Myometrial cell (primary cell): Measurements from ENCODE around the gene UAP1L1. TPM values are rescaled to one million over a fixed set of nuclear protein-coding genes. Genes with fewer than 3 reads are reported as not detected.

Source experiments
- total RNA-seq: library from RNA; depleted of rRNA; stranded (reverse); fragments of >200 nt; gene quantifications from 2 replicates; pipeline ENCODE4 v1.2.3, GENCODE V29; 2015

UAP1L1 gene
- total RNA-seq = 4.6 and 5.5 TPM in 2 replicates

GRCh38 chr9:137077010-137077747, at the start of gene UAP1L1:
Gene UAP1L1, plus strand, starts transcription at chr9:137077517. Its CDS starts 16 bp downstream, at chr9:137077533.

DNA sequence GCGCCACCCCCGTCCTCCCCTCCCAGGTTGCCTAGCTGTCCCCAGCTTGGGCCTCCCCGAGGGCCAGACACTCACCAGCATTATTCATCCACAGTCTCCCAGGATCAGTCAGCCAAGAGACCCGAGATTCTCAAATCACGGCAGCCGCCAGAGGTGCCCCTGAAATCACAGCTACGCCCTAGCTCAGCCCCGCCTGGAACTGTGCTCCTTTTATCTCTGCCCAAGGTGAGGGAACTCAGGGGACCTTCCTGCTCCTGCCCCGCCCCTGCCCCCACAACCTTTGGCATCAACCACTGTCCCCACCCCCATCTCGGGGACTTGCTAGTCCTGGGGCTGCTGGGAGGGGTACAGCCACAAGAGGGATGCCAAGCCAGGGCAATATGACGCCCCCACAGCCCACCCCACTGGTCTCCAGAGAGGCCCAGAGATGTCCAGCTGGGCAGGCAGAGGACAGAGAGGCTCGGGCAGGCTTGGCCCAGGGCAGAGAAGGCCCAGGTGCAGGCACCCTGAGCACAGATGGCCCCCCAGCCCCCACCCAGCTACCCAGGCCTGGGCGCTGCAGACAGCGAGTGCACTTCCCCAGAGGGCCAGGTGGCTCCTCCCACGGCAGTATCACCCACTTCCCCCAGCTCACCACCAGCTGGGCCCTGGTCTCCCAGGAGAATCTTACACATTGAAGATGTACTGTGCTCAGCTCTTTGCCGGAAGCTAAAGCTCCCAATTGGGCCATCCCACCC, 45.2 kb upstream of the UAP1L1 start, which contains the start of gene FUT7:
Gene FUT7 (minus strand): TSS at position 185 of the 737 bp plus-strand sequence. CDS start 97 bp downstream, at position 88.

DNA sequence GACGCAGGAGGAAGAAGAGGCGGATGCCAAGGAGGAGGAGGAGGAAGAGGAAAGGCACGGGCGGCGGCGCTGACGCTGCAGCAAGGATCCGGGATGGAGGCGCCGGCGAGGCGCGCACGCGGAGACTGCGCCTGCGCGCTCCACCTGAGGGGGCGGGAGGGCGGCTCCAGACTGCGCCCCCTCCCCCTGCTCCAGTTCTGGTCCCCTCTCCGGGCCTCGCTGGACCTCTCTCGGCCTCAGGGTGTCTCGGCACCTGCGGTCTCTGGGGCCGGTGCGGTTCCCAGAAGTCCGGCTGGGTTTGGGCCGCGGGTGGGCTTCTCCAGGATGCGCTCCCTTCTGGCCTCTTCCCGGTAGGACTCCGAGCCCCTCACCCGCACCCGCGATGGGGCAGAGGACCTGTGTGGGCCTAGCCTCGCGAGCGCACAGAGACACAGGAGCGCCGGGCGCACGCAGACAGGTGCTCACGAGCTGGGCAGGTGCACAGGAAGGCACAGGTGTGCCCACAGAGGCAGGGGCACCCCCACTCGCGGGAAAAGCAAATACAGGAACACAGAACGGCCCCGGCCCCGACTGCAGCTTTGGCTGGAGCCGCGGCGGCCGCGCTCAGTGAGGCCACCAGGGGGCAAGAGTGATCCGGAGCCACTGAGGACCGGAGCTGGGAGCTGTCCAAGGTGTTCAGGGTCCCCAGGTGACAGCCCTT, 31.1 kb upstream of the UAP1L1 start, which contains the start of gene NPDC1:
Gene NPDC1 (minus strand): TSS at position 90 of the 700 bp plus-strand sequence. CDS start 188 bp downstream, outside the sequence.

DNA sequence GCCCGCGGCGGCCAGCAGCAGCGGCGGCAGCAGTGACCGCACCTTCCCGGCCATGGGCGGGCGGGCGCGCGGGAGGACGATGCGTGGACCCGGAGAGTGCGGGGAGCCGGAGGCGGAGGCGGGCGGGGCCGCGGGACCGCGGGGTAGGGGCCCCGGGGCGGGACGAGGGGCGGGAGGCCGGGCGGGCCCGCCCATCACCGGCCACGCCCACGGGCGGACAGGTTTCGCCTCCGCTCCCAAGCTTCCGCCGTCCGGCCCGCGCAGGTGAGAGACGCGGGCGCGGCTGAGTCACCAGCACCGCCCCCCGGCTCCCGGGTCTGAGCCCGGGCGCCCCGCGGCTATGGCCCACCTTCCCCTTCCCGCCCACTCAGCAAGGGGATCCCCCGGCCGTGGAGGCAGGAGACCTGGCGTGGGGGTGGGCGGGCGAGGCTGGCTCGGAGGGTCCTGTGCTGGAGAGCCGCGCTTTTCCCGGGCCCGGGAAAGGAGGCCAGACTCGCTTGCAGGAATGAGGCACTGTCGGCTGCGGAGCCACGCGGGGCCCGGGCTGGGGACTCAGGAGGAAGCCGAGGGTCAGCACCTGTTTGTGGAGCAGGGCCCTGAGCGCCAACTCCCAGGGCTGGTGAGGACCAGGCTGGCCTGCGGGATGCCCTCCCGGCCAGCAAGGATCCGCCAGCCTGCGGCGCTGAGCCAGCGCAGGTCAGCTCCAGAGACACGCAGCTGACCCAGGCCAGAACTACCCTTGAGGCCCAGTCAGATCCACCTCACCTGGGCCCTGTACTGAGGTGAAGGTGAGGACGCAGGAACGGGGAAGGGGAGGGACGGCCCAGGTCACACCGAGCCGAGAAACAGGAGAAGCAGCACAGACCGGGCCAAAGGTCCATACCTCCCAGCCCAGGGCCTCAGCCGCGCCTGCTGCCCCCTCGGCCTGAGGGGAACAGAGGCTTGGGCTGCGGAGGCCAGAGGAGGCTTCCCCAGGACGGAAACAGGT, 23.1 kb upstream of the UAP1L1 start, which contains the start of gene ENTPD2:
Gene ENTPD2 (minus strand): TSS at position 118 of the 988 bp plus-strand sequence. CDS start 64 bp downstream, at position 54.

GRCh38 chr9:137070201-137070905, 7.0 kb upstream of the UAP1L1 start, which contains the start of gene SAPCD2:
Gene SAPCD2, minus strand, starts transcription at chr9:137070557. Its CDS starts 97 bp downstream, at chr9:137070460.

GRCh38 chr9:137086531-137087408, 9.5 kb downstream of the UAP1L1 start, which contains the start of gene MAN1B1:
Gene MAN1B1, plus strand, starts transcription at chr9:137086985. Its CDS starts 15 bp downstream, at chr9:137087000.

DNA sequence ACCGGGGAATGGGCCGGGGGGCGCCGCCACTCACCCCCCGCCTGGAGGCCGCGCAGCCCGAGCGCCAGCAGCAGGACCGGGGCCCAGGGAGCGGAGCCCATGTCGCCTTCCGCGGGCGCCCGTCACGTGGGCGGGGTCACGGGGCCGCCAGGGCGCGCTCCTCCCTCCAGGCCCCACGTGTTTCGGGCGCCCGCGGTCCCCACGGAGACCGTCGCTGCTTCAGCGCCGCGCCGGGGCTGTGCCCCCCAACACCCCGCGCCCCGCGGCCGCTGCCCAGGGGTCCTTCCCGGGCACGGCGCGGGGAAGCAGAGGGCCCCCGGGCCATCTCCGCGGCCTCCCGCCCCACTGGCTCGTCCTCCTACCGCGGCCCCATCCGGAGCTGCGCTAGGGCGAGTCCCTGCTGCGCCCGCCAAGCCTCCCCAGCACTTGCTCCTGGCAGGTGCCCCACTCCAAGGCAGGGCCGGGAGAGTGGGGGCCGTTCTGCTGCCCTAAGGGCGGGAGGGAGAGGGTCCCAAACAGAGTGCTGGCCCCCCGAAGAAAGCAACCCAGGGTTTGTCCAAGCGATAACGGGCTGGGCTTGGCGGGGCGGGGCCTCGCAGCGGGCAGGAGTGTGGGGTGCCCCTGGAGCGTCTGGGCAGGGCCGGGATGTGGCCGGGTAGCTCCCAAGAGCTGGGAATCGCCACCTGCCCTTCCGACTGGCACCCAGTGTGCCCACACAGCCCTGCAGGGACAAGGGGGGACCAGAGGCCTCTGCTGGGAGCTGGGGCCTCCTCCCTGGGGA, 37.5 kb downstream of the UAP1L1 start, which contains the start of gene DPP7:
Gene DPP7 (minus strand): TSS at position 121 of the 781 bp plus-strand sequence. CDS start 20 bp downstream, at position 101.

Other genes with a start within 250 kb of the UAP1L1 start
- 1.4 TPM in 1 of 2 replicates, not detected in the other for gene AJM1, start 235.0 kb upstream of the UAP1L1 start, total RNA-seq
- gene PHPT1, start 228.1 kb upstream of the UAP1L1 start, total RNA-seq = 116 and 117 TPM in 2 replicates
- gene MAMDC4, start 225.2 kb upstream of the UAP1L1 start, total RNA-seq = 0.71 and 1.4 TPM in 2 replicates
- gene EDF1, start 211.2 kb upstream of the UAP1L1 start, total RNA-seq = 389 and 408 TPM in 2 replicates
- 10.3 and 13.5 TPM in 2 replicates for gene TRAF2, start 191.0 kb upstream of the UAP1L1 start, total RNA-seq
- gene FBXW5, start 132.8 kb upstream of the UAP1L1 start, total RNA-seq = 150 and 202 TPM in 2 replicates
- not detected in 2 replicates for gene C8G, start 132.3 kb upstream of the UAP1L1 start, total RNA-seq
- not detected in 2 replicates for gene LCN12, start 125.2 kb upstream of the UAP1L1 start, total RNA-seq
- 16.1 and 28.3 TPM in 2 replicates for gene PTGDS, start 100.0 kb upstream of the UAP1L1 start, total RNA-seq
- gene LCNL1, start 94.5 kb upstream of the UAP1L1 start, total RNA-seq = 0.29 and 0.35 TPM in 2 replicates
- gene PAXX, start 85.1 kb upstream of the UAP1L1 start, total RNA-seq = 38.8 and 45.3 TPM in 2 replicates
- gene CLIC3, start 80.9 kb upstream of the UAP1L1 start, total RNA-seq = 21.6 and 29.6 TPM in 2 replicates
- gene ABCA2, start 49.3 kb upstream of the UAP1L1 start, total RNA-seq = 12.8 and 52.2 TPM in 2 replicates
- not detected in 2 replicates for gene FUT7, start 45.4 kb upstream of the UAP1L1 start, total RNA-seq
- 24.2 and 27.3 TPM in 2 replicates for gene NPDC1, start 31.3 kb upstream of the UAP1L1 start, total RNA-seq
- gene ENTPD2, start 23.5 kb upstream of the UAP1L1 start, total RNA-seq = 0.58 TPM in 1 of 2 replicates, not detected in the other
- 17.3 and 17.5 TPM in 2 replicates for gene SAPCD2, start 7.0 kb upstream of the UAP1L1 start, total RNA-seq
- gene MAN1B1, start 9.5 kb downstream of the UAP1L1 start, total RNA-seq = 122 and 133 TPM in 2 replicates
- 62.6 and 81.0 TPM in 2 replicates for gene DPP7, start 37.2 kb downstream of the UAP1L1 start, total RNA-seq
- gene GRIN1, start 61.6 kb downstream of the UAP1L1 start, total RNA-seq = not detected in 2 replicates
- not detected in 2 replicates for gene LRRC26, start 92.5 kb downstream of the UAP1L1 start, total RNA-seq
- gene TMEM210, start 94.5 kb downstream of the UAP1L1 start, total RNA-seq = not detected in 2 replicates
- gene ANAPC2, start 111.0 kb downstream of the UAP1L1 start, total RNA-seq = 10.7 and 16.3 TPM in 2 replicates
- 69.1 and 154 TPM in 2 replicates for gene SSNA1, start 111.2 kb downstream of the UAP1L1 start, total RNA-seq
- gene TPRN, start 123.2 kb downstream of the UAP1L1 start, total RNA-seq = 9.2 and 14.7 TPM in 2 replicates
- 36.5 and 50.7 TPM in 2 replicates for gene TMEM203, start 128.1 kb downstream of the UAP1L1 start, total RNA-seq
- gene NDOR1, start 128.2 kb downstream of the UAP1L1 start, total RNA-seq = 12.4 and 19.0 TPM in 2 replicates
- gene RNF208, start 144.7 kb downstream of the UAP1L1 start, total RNA-seq = not detected in 2 replicates
- gene CYSRT1, start 147.7 kb downstream of the UAP1L1 start, total RNA-seq = 2.3 and 2.8 TPM in 2 replicates
- gene RNF224, start 150.0 kb downstream of the UAP1L1 start, total RNA-seq = not detected in 2 replicates
- gene SLC34A3, start 153.4 kb downstream of the UAP1L1 start, total RNA-seq = not detected in 2 replicates
- 798 and 901 TPM in 2 replicates for gene TUBB4B, start 163.8 kb downstream of the UAP1L1 start, total RNA-seq
- not detected in 2 replicates for gene STPG3, start 173.8 kb downstream of the UAP1L1 start, total RNA-seq
- gene NELFB, start 177.8 kb downstream of the UAP1L1 start, total RNA-seq = 55.5 and 60.5 TPM in 2 replicates
- gene TOR4A, start 200.2 kb downstream of the UAP1L1 start, total RNA-seq = 51.3 and 58.7 TPM in 2 replicates
- 0.18 TPM in 1 of 2 replicates, not detected in the other for gene NRARP, start 224.8 kb downstream of the UAP1L1 start, total RNA-seq